ENCODE measurements around the gene ELMO1.

The ELMO1 gene

GRCh38 chr7:37028909-37029440 lies 419.7 kb downstream of the ELMO1 start:
- no peak for TF ChIP-seq CTCF (conservative IDR thresholded peaks at IDR 0.05; ENCODE audit: low read depth)
- H3K27ac ChIP-seq: no peak overlapping the region
- no peak for DNase-seq (ENCODE audit: low spot score)
- CTCF ChIA-PET: no interaction called here
- POLR2A ChIA-PET (ENCODE audit: low non-redundant PET): no interaction called here

- POLR2A ChIA-PET (ENCODE audit: low non-redundant PET): no interaction called here
- no peak for DNase-seq (ENCODE audit: low spot score)
- no peak overlapping the region for H3K27ac ChIP-seq
- CTCF ChIA-PET: interaction anchor here (0.6 kb wide), 2 partner anchors 557 to 944 kb away, joined by 3 to 7 read pairs; no protein-coding TSS in a partner anchor
- TF ChIP-seq CTCF (conservative IDR thresholded peaks at IDR 0.05; ENCODE audit: low read depth): no peak
Observed at GRCh38 chr7:37027557-37028341, 420.9 kb downstream of the ELMO1 start.

- ChIA-PET POLR2A (ENCODE audit: low non-redundant PET) (no interaction called here), CTCF (interaction anchor here (0.6 kb wide), 2 partner anchors 282 to 943 kb away, joined by 3 read pairs; no protein-coding TSS in a partner anchor)
- no peak overlapping the region for H3K27ac ChIP-seq
- TF ChIP-seq CTCF (conservative IDR thresholded peaks at IDR 0.05; ENCODE audit: low read depth): no peak
- DNase-seq (ENCODE audit: low spot score): no peak
Observed at GRCh38 chr7:37027104-37027503, 421.6 kb downstream of the ELMO1 start.

- CTCF ChIA-PET: interaction anchor here (0.6 kb wide), 1 partner anchor 163 kb away, joined by 7 read pairs; no protein-coding TSS in a partner anchor
- no peak for TF ChIP-seq CTCF (conservative IDR thresholded peaks at IDR 0.05; ENCODE audit: low read depth)
- no peak overlapping the region for H3K27ac ChIP-seq
- POLR2A ChIA-PET (ENCODE audit: low non-redundant PET): no interaction called here
- DNase-seq (ENCODE audit: low spot score): no peak
Observed at GRCh38 chr7:37018954-37019353, 429.7 kb downstream of the ELMO1 start.

- DNase-seq (ENCODE audit: low spot score): no peak
- TF ChIP-seq CTCF (conservative IDR thresholded peaks at IDR 0.05; ENCODE audit: low read depth): no peak
- ChIA-PET POLR2A (ENCODE audit: low non-redundant PET) (no interaction called here), CTCF (no interaction called here)
- no peak overlapping the region for H3K27ac ChIP-seq
Observed at GRCh38 chr7:37016064-37016878, 432.4 kb downstream of the ELMO1 start.

- ChIA-PET CTCF (no interaction called here), POLR2A (ENCODE audit: low non-redundant PET) (no interaction called here)
- no peak for TF ChIP-seq CTCF (conservative IDR thresholded peaks at IDR 0.05; ENCODE audit: low read depth)
- no peak overlapping the region for H3K27ac ChIP-seq
- no peak for DNase-seq (ENCODE audit: low spot score)
Observed at GRCh38 chr7:37015353-37016034, 433.2 kb downstream of the ELMO1 start.
